Gastroesophageal sphincter (tissue), 4 donors: ENCODE results near the gene MAPK8. TPM values are rescaled to one million over a fixed set of nuclear protein-coding genes. Genes with fewer than 3 reads are reported as not detected.
A peak's percentile ranks its signal among the peaks of the same experiment; 100 is the strongest.

Experiments
- ATAC-seq: fragments of 150-250 bp; one replicate; pipeline ENCODE4 v1.9.1; 2016; ENCODE audit warnings: mild to moderate bottlenecking, moderate library complexity
- H3K27ac ChIP-seq, 4 donors: fragments of 200-600 bp; sonication (generic) in 3 of 4; 1 replicate in 3 of 4; 2 replicates in 1 of 4; pipeline ENCODE4 v1.5.1; 2016 to 2019
- H3K27me3 ChIP-seq: fragments of 200-600 bp; sonication (generic); one replicate; pipeline ENCODE4 v1.5.1; 2019
- H3K36me3 ChIP-seq, 2 donors: fragments of 200-600 bp; sonication (generic); one replicate each; pipeline ENCODE4 v1.5.1; 2019; ENCODE audit warnings: control low read depth in 1 of 2
- H3K4me1 ChIP-seq, 3 donors: fragments of 200-600 bp; sonication (generic); 1 replicate in 2 of 3; 2 replicates in 1 of 3; pipeline ENCODE4 v1.5.1; 2016 to 2019; ENCODE audit warnings: control low read depth in 2 of 3
- H3K4me3 ChIP-seq, 2 donors: fragments of 200-600 bp; sonication (generic); one replicate each; pipeline ENCODE4 v1.5.1; 2019; ENCODE audit warnings: mild to moderate bottlenecking in 1 of 2, moderate library complexity in 1 of 2
- H3K9me3 ChIP-seq, 3 donors: fragments of 200-600 bp; sonication (generic); one replicate each; pipeline ENCODE4 v1.5.1; 2017 to 2019; ENCODE audit warnings: control low read depth in 2 of 3
- CTCF ChIP-seq, 4 experiments: fragments of 200-600 bp in 2 of 4; fragments of 450-650 bp in 2 of 4; sonication (generic) in 1 of 4; IDR thresholded peaks; one replicate each; pipeline ENCODE4 v1.5.1; 2017 to 2019; ENCODE audit warnings: antibody characterized with exemption in 4 of 4, mild to moderate bottlenecking in 2 of 4, moderate library complexity in 2 of 4
- EP300 ChIP-seq: sonication (generic); formaldehyde crosslinking; IDR thresholded peaks from one replicate; pipeline ENCODE4 v1.6.1; 2017; ENCODE audit warnings: antibody characterized with exemption, mild to moderate bottlenecking
- POLR2A ChIP-seq, 2 donors: fragments of 450-650 bp; IDR thresholded peaks; one replicate each; pipeline ENCODE4 v1.6.1; 2017; ENCODE audit warnings: antibody characterized with exemption in 2 of 2, mild to moderate bottlenecking in 2 of 2, moderate library complexity in 1 of 2
- POLR2AphosphoS5 ChIP-seq: sonication (generic); formaldehyde crosslinking; IDR thresholded peaks from one replicate; pipeline ENCODE4 v1.6.1; 2017; ENCODE audit warnings: antibody characterized with exemption
- WGBS, 2 donors: methylation state at CpG; one replicate each; pipeline ENCODE4 v1.1.5; 2018; ENCODE audit warnings: low coverage in 1 of 2; 5-methylcytosine and 5-hydroxymethylcytosine counted together
- total RNA-seq, 4 donors: library from RNA; depleted of rRNA; stranded (reverse); fragments of >200 nt; gene quantifications; one replicate each; pipeline ENCODE4 v1.1.0, GENCODE V29; 2016

The MAPK8 gene
- 10 to 100 TPM; 35.6 to 63.7 (median 40.7) TPM for total RNA-seq

- H3K36me3 ChIP-seq = no peaks in the 10 kb centered on the region
- no CpG with 5 or more reads among the region's 86 CpGs for WGBS, 2 donors
- ATAC-seq = peak; percentile 96
- H3K9me3 ChIP-seq = no peaks in the 10 kb centered on the region
- H3K4me3 ChIP-seq = peak within 1 kb of the TSS; percentile 57 to 84
- no peaks in the 10 kb centered on the region for H3K27me3 ChIP-seq
- TF ChIP-seq CTCF (IDR thresholded peaks at IDR 0.05) = no peak
- TF ChIP-seq POLR2A (IDR thresholded peaks at IDR 0.05) = peak; percentile 96
- peak; percentile 87 for TF ChIP-seq POLR2AphosphoS5
- no peak for TF ChIP-seq EP300
- H3K27ac ChIP-seq = peak within 1 kb of the TSS; percentile 86 to 99 (median 98)
- H3K4me1 ChIP-seq = peaks cover 4 to 44% (median 5%) of the 10 kb centered on the region in 3 donors
Observed at GRCh38 chr10:48306265-48306869, at the start of gene MAPK8. Gene MAPK8, plus strand, starts transcription at chr10:48306677. Its CDS starts 94,984 bp downstream, at chr10:48401661.

- H3K27ac ChIP-seq = no peak overlapping the region
Observed at GRCh38 chr10:48257407-48257961, 49.0 kb upstream of the MAPK8 start.

GRCh38 chr10:48258105-48258504, 48.4 kb upstream of the MAPK8 start:
- 78% methylated on average over 1 of the region's 1 CpG; no CpG with 5 or more reads in 1 of the 2 donors for WGBS, 2 donors
- Histone ChIP-seq H3K4me1 (no peaks in the 10 kb centered on the region), H3K4me3 (no peak overlapping the region), H3K27ac (no peak overlapping the region), H3K36me3 (no peaks in the 10 kb centered on the region), H3K27me3 (no peaks in the 10 kb centered on the region), H3K9me3 (no peaks in the 10 kb centered on the region)
- no peak for ATAC-seq
- TF ChIP-seq EP300 (no peak), POLR2AphosphoS5 (no peak), CTCF (IDR thresholded peaks at IDR 0.05) (no peak), POLR2A (IDR thresholded peaks at IDR 0.05) (no peak)

More at GRCh38 chr10:48257407-48257961, 49.0 kb upstream of the MAPK8 start:
- Histone ChIP-seq H3K9me3 (no peaks in the 10 kb centered on the region), H3K4me3 (no peak overlapping the region), H3K4me1 (no peaks in the 10 kb centered on the region), H3K36me3 (no peaks in the 10 kb centered on the region), H3K27me3 (no peaks in the 10 kb centered on the region)
- TF ChIP-seq CTCF (IDR thresholded peaks at IDR 0.05) (no peak), POLR2A (IDR thresholded peaks at IDR 0.05) (no peak), POLR2AphosphoS5 (no peak), EP300 (no peak)
- 80 to 100% methylated on average over 2 to 3 of the region's 3 CpGs for WGBS, 2 donors
- no peak for ATAC-seq

GRCh38 chr10:48266528-48266927, 39.9 kb upstream of the MAPK8 start:
- TF ChIP-seq EP300 (no peak), POLR2A (IDR thresholded peaks at IDR 0.05) (no peak), CTCF (IDR thresholded peaks at IDR 0.05) (no peak), POLR2AphosphoS5 (no peak)
- no peak for ATAC-seq

More at GRCh38 chr10:48266528-48266927, 39.9 kb upstream of the MAPK8 start:
- H3K4me3 ChIP-seq = no peak overlapping the region
- WGBS, 2 donors = 75 to 100% methylated on average over 1 of the region's 4 CpGs
- H3K27ac ChIP-seq = no peak overlapping the region
- no peaks in the 10 kb centered on the region for H3K36me3 ChIP-seq
- H3K27me3 ChIP-seq = no peaks in the 10 kb centered on the region
- H3K4me1 ChIP-seq = no peaks in the 10 kb centered on the region
- no peaks in the 10 kb centered on the region for H3K9me3 ChIP-seq
